GM18502 (cell line): ENCODE results near the gene NBR1.
A peak's percentile ranks its signal among the peaks of the same experiment; 100 is the strongest.
"Not testable (repeated sequence)": the region's sequence is repeated elsewhere in the genome, so short reads cannot be mapped to it uniquely, and the experiment has no call there.

Experiments used
- ATAC-seq: cut with Tn5 transposase; IDR thresholded peaks from one replicate; pipeline ENCODE4 v1.9.1; 2021; ENCODE audit warnings: mild to moderate bottlenecking; ENCODE audit not compliant: unreplicated experiment, poor library complexity

The NBR1 gene

GRCh38 chr17:43170766-43171585 is at the start of gene NBR1:
Gene NBR1, plus strand, starts transcription at chr17:43171214. Its CDS starts 4,586 bp downstream, at chr17:43175800.
- peak; percentile 84 for ATAC-seq

GRCh38 chr17:43125133-43125966 is 45.7 kb upstream of the NBR1 start, which contains the start of gene BRCA1:
Gene BRCA1, minus strand, starts transcription at chr17:43125364. Its CDS starts 1,268 bp downstream, at chr17:43124096.
- peak; percentile 90 for ATAC-seq

- no peak for ATAC-seq
These were observed 44.8 kb upstream of the NBR1 start for GRCh38 chr17:43125967-43126910.

- ATAC-seq, result no peak
These were observed 44.1 kb upstream of the NBR1 start for GRCh38 chr17:43126911-43127290.

GRCh38 chr17:43127333-43127876 is 43.6 kb upstream of the NBR1 start:
- ATAC-seq, result not testable (repeated sequence)

GRCh38 chr17:43129671-43130010 is 41.4 kb upstream of the NBR1 start:
- ATAC-seq, result no peak

- no peak for ATAC-seq
These were observed 38.9 kb upstream of the NBR1 start for GRCh38 chr17:43132117-43132516.

GRCh38 chr17:43133439-43133838 is 37.6 kb upstream of the NBR1 start:
- ATAC-seq, result not testable (repeated sequence)

- no peak for ATAC-seq
These were observed 36.1 kb upstream of the NBR1 start for GRCh38 chr17:43134774-43135453.

GRCh38 chr17:43135454-43135819 is 35.6 kb upstream of the NBR1 start:
- ATAC-seq, result no peak

GRCh38 chr17:43136574-43136973 is 34.4 kb upstream of the NBR1 start:
- ATAC-seq, result not testable (repeated sequence)

- not testable (repeated sequence) for ATAC-seq
These were observed 32.5 kb upstream of the NBR1 start for GRCh38 chr17:43138531-43138930.

GRCh38 chr17:43140396-43141332 is 30.4 kb upstream of the NBR1 start:
- ATAC-seq, result no peak

- no peak for ATAC-seq
These were observed 28.9 kb upstream of the NBR1 start for GRCh38 chr17:43142153-43142552.

GRCh38 chr17:43143201-43143600 is 27.8 kb upstream of the NBR1 start:
- ATAC-seq, result no peak

GRCh38 chr17:43146649-43147048 is 24.4 kb upstream of the NBR1 start:
- ATAC-seq, result no peak

- no peak for ATAC-seq
These were observed 19.0 kb upstream of the NBR1 start for GRCh38 chr17:43151880-43152456.

- ATAC-seq, result not testable (repeated sequence)
These were observed 17.7 kb upstream of the NBR1 start for GRCh38 chr17:43153197-43153835.
